CD14-positive monocyte (primary cell): ENCODE data around the gene ARSK. TPM values are rescaled to one million over a fixed set of nuclear protein-coding genes. Genes with fewer than 3 reads are reported as not detected.

Source experiments
- DNase-seq, 3 donors: peaks; one replicate each; pipeline ENCODE4 v3.0.0-alpha.2; 2011 to 2022
- H2AFZ ChIP-seq: 2 replicates; pipeline ENCODE4 v1.6.0; 2012; ENCODE audit warnings: mild to moderate bottlenecking, low read depth, low read length, inconsistent platforms; ENCODE audit not compliant: insufficient read depth, poor library complexity, severe bottlenecking
- H3K27ac ChIP-seq, 2 donors: 1 replicate in 1 of 2; 2 replicates in 1 of 2; pipeline ENCODE4 v1.5.1; 2012 to 2013; ENCODE audit warnings: low read length in 2 of 2, control low read depth in 1 of 2, inconsistent platforms in 1 of 2, low read depth in 1 of 2, mild to moderate bottlenecking in 1 of 2
- H3K27me3 ChIP-seq, 2 donors: one replicate each; pipeline versions ENCODE4 v1.6.0 to v1.6.1; 2011 to 2013; ENCODE audit warnings: low read length in 2 of 2; ENCODE audit not compliant: control insufficient read depth in 2 of 2, insufficient read depth in 2 of 2
- H3K36me3 ChIP-seq, 2 donors: replicated peaks in 1 of 2; 1 replicate in 1 of 2; 2 replicates in 1 of 2; pipeline versions ENCODE4 v1.5.1 to v1.6.1; 2012 to 2013; ENCODE audit warnings: low read length in 2 of 2, control low read depth in 1 of 2, inconsistent platforms in 1 of 2, mild to moderate bottlenecking in 1 of 2; ENCODE audit not compliant: insufficient read depth in 2 of 2, control insufficient read depth in 1 of 2
- H3K4me1 ChIP-seq, 2 donors: 1 replicate in 1 of 2; 2 replicates in 1 of 2; pipeline versions ENCODE4 v1.5.1 to v1.6.1; 2012 to 2013; ENCODE audit warnings: low read length in 2 of 2, control low read depth in 1 of 2, inconsistent platforms in 1 of 2, mild to moderate bottlenecking in 1 of 2, moderate library complexity in 1 of 2; ENCODE audit not compliant: insufficient read depth in 2 of 2, control insufficient read depth in 1 of 2
- H3K4me2 ChIP-seq: replicated peaks from 2 replicates; pipeline ENCODE3; 2012; ENCODE audit warnings: low read length, moderate library complexity, mild to moderate bottlenecking; ENCODE audit not compliant: poor library complexity, severe bottlenecking; ENCODE audit errors: extremely low read depth
- H3K4me3 ChIP-seq, 3 experiments: fragments of 200-600 bp in 1 of 3; sonication (generic) in 1 of 3; replicated peaks in 1 of 3; 1 replicate in 2 of 3; 2 replicates in 1 of 3; pipeline ENCODE4 v1.5.1; 2011 to 2013; ENCODE audit warnings: low read length in 3 of 3, mild to moderate bottlenecking in 3 of 3, control low read depth in 2 of 3, low read depth in 2 of 3, inconsistent platforms in 1 of 3, moderate library complexity in 1 of 3
- H3K79me2 ChIP-seq: 2 replicates; pipeline ENCODE4 v1.6.0; 2012; ENCODE audit warnings: mild to moderate bottlenecking, control low read depth, inconsistent platforms, low read length, moderate library complexity; ENCODE audit not compliant: insufficient read depth
- H3K9ac ChIP-seq: 2 replicates; pipeline ENCODE4 v1.6.0; 2017; ENCODE audit warnings: low read length, mild to moderate bottlenecking; ENCODE audit not compliant: insufficient read depth, poor library complexity, severe bottlenecking
- H3K9me3 ChIP-seq, 2 donors: replicated peaks in 1 of 2; 1 replicate in 1 of 2; 2 replicates in 1 of 2; pipeline versions ENCODE4 v1.5.1 to v1.6.1; 2012 to 2013; ENCODE audit warnings: low read length in 2 of 2, control low read depth in 1 of 2; ENCODE audit not compliant: control insufficient read depth in 1 of 2, insufficient read depth in 1 of 2
- H4K20me1 ChIP-seq: 2 replicates; pipeline ENCODE4 v1.6.0; 2012; ENCODE audit warnings: mild to moderate bottlenecking, low read length, control low read depth, moderate library complexity; ENCODE audit not compliant: insufficient read depth
- H3K27ac Mint-ChIP-seq, 7 donors: one replicate each; pipeline ENCODE4 v1.8.0; 2020; ENCODE audit warnings: mild to moderate bottlenecking in 7 of 7, mixed read lengths in 7 of 7, moderate library complexity in 6 of 7, inconsistent platforms in 2 of 7
- H3K27me3 Mint-ChIP-seq, 3 donors: one replicate each; pipeline ENCODE4 v1.8.0; 2021 to 2022; ENCODE audit warnings: low read depth in 3 of 3, mild to moderate bottlenecking in 3 of 3, mixed read lengths in 3 of 3, moderate library complexity in 3 of 3, inconsistent platforms in 1 of 3
- H3K36me3 Mint-ChIP-seq, 2 donors: one replicate each; pipeline ENCODE4 v1.8.0; 2020; ENCODE audit warnings: mixed read lengths in 2 of 2, inconsistent platforms in 1 of 2, mild to moderate bottlenecking in 1 of 2
- H3K4me1 Mint-ChIP-seq: one replicate; pipeline ENCODE4 v1.8.0; 2020; ENCODE audit warnings: mild to moderate bottlenecking, mixed read lengths
- H3K4me3 Mint-ChIP-seq, 2 donors: one replicate each; pipeline ENCODE4 v1.8.0; 2020; ENCODE audit warnings: mild to moderate bottlenecking in 2 of 2, mixed read lengths in 2 of 2, moderate library complexity in 1 of 2
- H3K9me3 Mint-ChIP-seq, 7 donors: one replicate each; pipeline ENCODE4 v1.8.0; 2020 to 2022; ENCODE audit warnings: mixed read lengths in 7 of 7, mild to moderate bottlenecking in 6 of 7, moderate library complexity in 6 of 7, inconsistent platforms in 2 of 7
- CTCF ChIP-seq: fragments of 200-600 bp; IDR thresholded peaks from one replicate; pipeline ENCODE4 v1.8.0; 2022; ENCODE audit warnings: antibody characterized with exemption, mild to moderate bottlenecking
- WGBS: methylation state at CpG from one replicate; pipeline ENCODE4 v1.1.5; 2013; ENCODE audit warnings: missing lambda C conversion rate; ENCODE audit not compliant: insufficient coverage; 5-methylcytosine and 5-hydroxymethylcytosine counted together
- intact Hi-C, 2 donors: fragments of 100-400 bp; cut with micrococcal nuclease; formaldehyde crosslinking; loops; one replicate each; pipeline versions ENCODE4 v1.15.0 to v1.15.1; 2023
- polyA plus RNA-seq, 3 donors: library from polyadenylated mRNA; depleted of rRNA in 1 of 3; unstranded in 2 of 3; stranded (reverse) in 1 of 3; fragments of 300-500 nt in 2 of 3; fragments of >200 nt in 1 of 3; fragmentation: Illumina TruSeq in 2 of 3; gene quantifications; 1 replicate in 2 of 3; 2 replicates in 1 of 3; pipeline ENCODE4 v1.2.3, GENCODE V29; 2012 to 2021

The ARSK gene
- polyA plus RNA-seq, 3 donors: 0.67 to 1.3 (median 1.3) TPM

- Histone ChIP-seq H3K9ac (no peak overlapping the region), H3K27ac (no peak overlapping the region), H3K4me1 (peaks cover 8 to 12% of the 10 kb centered on the region in 2 donors), H3K4me3 (no peak overlapping the region), H3K27me3 (peaks cover 4 to 5% of the 10 kb centered on the region in 2 donors), H3K4me2 (no peak overlapping the region), H3K79me2 (no peaks in the 10 kb centered on the region), H3K36me3 (no peaks in the 10 kb centered on the region), H2AFZ (no peak overlapping the region), H4K20me1 (no peaks in the 10 kb centered on the region), H3K9me3 (no peaks in the 10 kb centered on the region)
- intact Hi-C loops: no loop called here
- Mint-ChIP-seq H3K36me3 (no peaks in the 10 kb centered on the region), H3K4me3 (no peak overlapping the region), H3K9me3 (peaks cover 0 to 4% (median 2%) of the 10 kb centered on the region in 7 donors), H3K27ac (no peak overlapping the region), H3K27me3 (peaks cover 2 to 8% (median 3%) of the 10 kb centered on the region in 3 donors), H3K4me1 (peaks cover 18% of the 10 kb centered on the region)
- DNase-seq: no peak
- no peak for TF ChIP-seq CTCF
- no CpG with 5 or more reads among the region's 1 CpG for WGBS
Observed at GRCh38 chr5:95626701-95627100, 71.8 kb downstream of the ARSK start.

GRCh38 chr5:95627971-95628810 is 73.3 kb downstream of the ARSK start:
- Histone ChIP-seq H3K4me2 (no peak overlapping the region), H4K20me1 (no peaks in the 10 kb centered on the region), H3K27me3 (no peaks in the 10 kb centered on the region), H3K79me2 (no peaks in the 10 kb centered on the region), H3K27ac (no peak overlapping the region), H3K4me3 (no peak overlapping the region), H3K9me3 (peaks cover 0 to 3% of the 10 kb centered on the region in 2 donors), H3K36me3 (no peaks in the 10 kb centered on the region), H2AFZ (no peak overlapping the region), H3K9ac (no peak overlapping the region), H3K4me1 (peaks cover 0 to 7% of the 10 kb centered on the region in 2 donors)
- TF ChIP-seq CTCF: no peak
- 83% methylated on average over 3 of the region's 4 CpGs for WGBS
- H3K9me3 Mint-ChIP-seq: peaks cover 0 to 9% (median 5%) of the 10 kb centered on the region in 7 donors
- no peaks in the 10 kb centered on the region for H3K36me3 Mint-ChIP-seq
- intact Hi-C loops: no loop called here
- H3K4me3 Mint-ChIP-seq: no peak overlapping the region
- H3K4me1 Mint-ChIP-seq: peaks cover 14% of the 10 kb centered on the region
- H3K27ac Mint-ChIP-seq: no peak overlapping the region
- H3K27me3 Mint-ChIP-seq: peaks cover 0 to 4% (median 2%) of the 10 kb centered on the region in 3 donors
- no peak for DNase-seq
